Neural cell (in vitro differentiated cells): ENCODE measurements around the gene ZNF516. TPM values are rescaled to one million over a fixed set of nuclear protein-coding genes. Genes with fewer than 3 reads are reported as not detected.

Source experiments
- H2AFZ ChIP-seq: fragments of 200-600, 300-800 bp; sonication (generic), shearing (Covaris generic); 2 replicates; pipeline ENCODE4 v1.6.0; 2014; ENCODE audit warnings: low read depth, mild to moderate bottlenecking, antibody characterized with exemption, low read length, moderate library complexity
- H3F3A ChIP-seq: fragments of 200-600 bp; shearing (Covaris generic); 2 replicates; pipeline ENCODE4 v1.6.1; 2016; ENCODE audit warnings: mild to moderate bottlenecking, moderate library complexity, mixed read lengths, antibody characterized with exemption, low read length; ENCODE audit not compliant: insufficient read depth, poor library complexity, severe bottlenecking
- H3K27ac ChIP-seq: fragments of 200-600, 300-800 bp; sonication (generic), shearing (Covaris generic); 2 replicates; pipeline ENCODE4 v1.5.1; 2014; ENCODE audit warnings: mild to moderate bottlenecking, low read length, moderate library complexity
- H3K27me3 ChIP-seq: fragments of 300-800, 200-600 bp; sonication (generic), shearing (Covaris generic); 2 replicates; pipeline ENCODE4 v1.6.0; 2014; ENCODE audit warnings: mild to moderate bottlenecking, low read depth, low read length, moderate library complexity; ENCODE audit not compliant: insufficient read depth
- H3K36me3 ChIP-seq: fragments of 300-800, 200-600 bp; sonication (generic), shearing (Covaris generic); 2 replicates; pipeline ENCODE4 v1.5.1; 2014; ENCODE audit warnings: mild to moderate bottlenecking, antibody characterized with exemption, low read length, moderate library complexity; ENCODE audit not compliant: insufficient read depth
- H3K4me2 ChIP-seq: fragments of 300-800, 200-600 bp; sonication (generic), shearing (Covaris generic); 2 replicates; pipeline ENCODE4 v1.6.0; 2014; ENCODE audit warnings: mild to moderate bottlenecking, low read length
- H3K4me3 ChIP-seq: fragments of 300-800, 200-600 bp; sonication (generic), shearing (Covaris generic); 2 replicates; pipeline ENCODE4 v1.5.1; 2014; ENCODE audit warnings: mild to moderate bottlenecking, low read length, moderate library complexity
- H3K79me2 ChIP-seq: fragments of 200-600 bp; shearing (Covaris generic); replicated peaks from 2 replicates; pipeline ENCODE4 v1.6.0; 2014; ENCODE audit warnings: mild to moderate bottlenecking, low read length, moderate library complexity; ENCODE audit not compliant: insufficient read depth
- H3K9ac ChIP-seq: fragments of 300-800, 200-600 bp; sonication (generic), shearing (Covaris generic); 2 replicates; pipeline ENCODE4 v1.6.1; 2016; ENCODE audit warnings: mild to moderate bottlenecking, low read length, mixed read lengths
- H3K9me2 ChIP-seq: fragments of 200-600 bp; shearing (Covaris generic); 2 replicates; pipeline ENCODE4 v1.6.1; 2016; ENCODE audit warnings: mild to moderate bottlenecking, low read length, mixed read lengths; ENCODE audit not compliant: insufficient read depth
- H3K9me3 ChIP-seq: fragments of 200-600, 300-800 bp; sonication (generic), shearing (Covaris generic); 2 replicates; pipeline ENCODE4 v1.6.1; 2016; ENCODE audit warnings: mild to moderate bottlenecking, mixed run types, low read length, moderate library complexity, mixed read lengths
- H4K20me1 ChIP-seq: fragments of 200-600 bp; shearing (Covaris generic); 2 replicates; pipeline ENCODE4 v1.6.1; 2016; ENCODE audit warnings: mild to moderate bottlenecking, mixed run types; ENCODE audit not compliant: insufficient read depth
- CTCF ChIP-seq: fragments of 450-650 bp; IDR thresholded peaks from 2 replicates; pipeline ENCODE4 v1.5.1; 2014; ENCODE audit warnings: antibody characterized with exemption, mild to moderate bottlenecking, moderate library complexity; ENCODE audit not compliant: poor library complexity, severe bottlenecking
- EP300 ChIP-seq: fragments of 450-650 bp; conservative IDR thresholded peaks from 2 replicates; pipeline ENCODE4 v1.6.1; 2014; ENCODE audit warnings: antibody characterized with exemption, mild to moderate bottlenecking, moderate library complexity; ENCODE audit not compliant: poor library complexity, severe bottlenecking
- EZH2 ChIP-seq: fragments of 200-600, 300-800 bp; shearing (Covaris generic), sonication (generic); IDR thresholded peaks from 2 replicates; pipeline ENCODE4 v1.6.1; 2014; ENCODE audit warnings: antibody characterized with exemption, low read length, borderline replicate concordance, mild to moderate bottlenecking; ENCODE audit not compliant: insufficient read depth, poor library complexity, severe bottlenecking
- MXI1 ChIP-seq: fragments of 450-650 bp; conservative IDR thresholded peaks from 2 replicates; pipeline ENCODE4 v1.6.1; 2014; ENCODE audit warnings: antibody characterized with exemption, mild to moderate bottlenecking; ENCODE audit not compliant: poor library complexity, severe bottlenecking
- POLR2AphosphoS5 ChIP-seq: IDR thresholded peaks from 2 replicates; pipeline ENCODE4 v1.6.1; 2012
- RAD21 ChIP-seq: fragments of 450-650 bp; conservative IDR thresholded peaks from 2 replicates; pipeline ENCODE4 v1.6.1; 2014; ENCODE audit warnings: antibody characterized with exemption, mild to moderate bottlenecking, moderate library complexity
- REST ChIP-seq: IDR thresholded peaks from 2 replicates; pipeline ENCODE4 v1.6.1; 2012; ENCODE audit warnings: borderline replicate concordance
- SMC3 ChIP-seq: fragments of 450-650 bp; conservative IDR thresholded peaks from 2 replicates; pipeline ENCODE4 v1.6.1; 2014; ENCODE audit warnings: antibody characterized with exemption, mild to moderate bottlenecking, moderate library complexity; ENCODE audit not compliant: poor library complexity
- TAF1 ChIP-seq: IDR thresholded peaks from 2 replicates; pipeline ENCODE4 v1.6.1; 2012; ENCODE audit warnings: low read depth
- polyA plus RNA-seq: library from polyadenylated mRNA; depleted of rRNA; stranded (reverse); fragments of >200 nt; gene quantifications from 2 replicates; pipeline ENCODE4 v1.2.3, GENCODE V29; 2014

ZNF516 gene
- polyA plus RNA-seq, 1 donor from 2014 or later, result 11.5 TPM

GRCh38 chr18:76491473-76491775, 3.6 kb downstream of the ZNF516 start:
- Histone ChIP-seq H3K9me2 (no peaks in the 10 kb centered on the region), H3F3A (peaks cover 8% of the 10 kb centered on the region), H3K27me3 (no peaks in the 10 kb centered on the region), H3K79me2 (peaks cover 49% of the 10 kb centered on the region), H3K9me3 (no peaks in the 10 kb centered on the region), H3K9ac (peak overlapping the region; percentile 74), H3K27ac (peak overlapping the region; percentile 70), H3K36me3 (no peaks in the 10 kb centered on the region), H3K4me2 (peak overlapping the region; percentile 92), H4K20me1 (no peaks in the 10 kb centered on the region), H2AFZ (no peak overlapping the region), H3K4me3 (peak overlapping the region; percentile 93)
- TF ChIP-seq REST (no peak), TAF1 (no peak), SMC3 (no peak), MXI1 (no peak), CTCF (no peak)

GRCh38 chr18:76490670-76491472, 4.2 kb downstream of the ZNF516 start:
- peak overlapping the region; percentile 81 for H3K4me2 ChIP-seq
- no peaks in the 10 kb centered on the region for H4K20me1 ChIP-seq
- TF ChIP-seq POLR2AphosphoS5 (peak; percentile 15), EP300 (no peak), RAD21 (peak; percentile 20), TAF1 (no peak), MXI1 (peak; percentile 42), REST (no peak), CTCF (no peak), EZH2 (no peak), SMC3 (peak; percentile 14)
- H3K27ac ChIP-seq, result peak overlapping the region; percentile 13
- peaks cover 54% of the 10 kb centered on the region for H3K79me2 ChIP-seq
- peaks cover 8% of the 10 kb centered on the region for H3F3A ChIP-seq
- peak overlapping the region; percentile 79 for H3K4me3 ChIP-seq
- no peaks in the 10 kb centered on the region for H3K9me3 ChIP-seq
- H2AFZ ChIP-seq, result peak overlapping the region; percentile 24
- no peaks in the 10 kb centered on the region for H3K27me3 ChIP-seq
- peak overlapping the region; percentile 72 for H3K9ac ChIP-seq
- no peaks in the 10 kb centered on the region for H3K9me2 ChIP-seq
- no peaks in the 10 kb centered on the region for H3K36me3 ChIP-seq
